A673 (cell line): Measurements from ENCODE around the gene SPDYE2B.
"Not testable (repeated sequence)": the region's sequence is repeated elsewhere in the genome, so short reads cannot be mapped to it uniquely, and the experiment has no call there.

Source experiments
- CTCF ChIP-seq: fragments of 300-800, 200-600 bp; sonication (generic); conservative IDR thresholded peaks from 2 replicates; pipeline ENCODE4 v1.5.1; 2017; ENCODE audit warnings: low read depth, mild to moderate bottlenecking, antibody characterized with exemption, low read length, moderate library complexity, mixed read lengths
- EZH2 ChIP-seq: fragments of 200-600 bp; sonication (generic); IDR thresholded peaks from 2 replicates; pipeline ENCODE4 v1.6.1; 2017; ENCODE audit warnings: borderline replicate concordance, low read depth, mild to moderate bottlenecking, mixed read lengths, antibody characterized with exemption, low read length; ENCODE audit not compliant: poor library complexity, severe bottlenecking

GRCh38 chr7:102671956-102672307, 21.8 kb downstream of the SPDYE2B start:
- TF ChIP-seq CTCF, EZH2: not testable (repeated sequence)
